ENCODE measurements around the gene DCDC2C.
A peak's percentile ranks its signal among the peaks of the same experiment; 100 is the strongest.
"Not testable (repeated sequence)": the region's sequence is repeated elsewhere in the genome, so short reads cannot be mapped to it uniquely, and the experiment has no call there.

The DCDC2C gene

GRCh38 chr2:3703236-3703756, at the start of gene DCDC2C:
TSS of gene DCDC2C (plus strand) at chr2:3703575. CDS start at chr2:3703752, 177 bp downstream.
- DNase-seq (ENCODE audit: low spot score) = no peak

DNA sequence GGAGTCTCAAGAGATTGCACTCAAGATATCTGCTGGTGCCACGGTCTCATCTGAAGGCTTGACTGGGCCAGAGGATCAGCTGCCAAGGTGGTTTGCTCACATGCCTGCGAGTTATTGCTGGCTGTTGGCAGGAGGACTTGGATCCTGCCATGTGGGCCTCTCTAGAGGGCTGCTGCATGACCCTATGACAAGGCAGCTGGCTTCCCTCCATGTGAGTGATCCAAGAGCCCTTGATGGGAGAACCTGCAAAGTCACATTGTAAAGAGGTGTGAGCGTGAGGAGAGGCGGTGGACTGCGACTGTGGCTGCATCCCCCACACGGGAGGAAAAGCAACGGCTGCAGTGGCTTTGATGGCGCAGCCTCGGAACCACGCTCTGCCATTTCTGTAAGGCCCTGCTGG, 49.4 kb upstream of the DCDC2C start:
- DNase-seq (ENCODE audit: low spot score) = no peak

DNA sequence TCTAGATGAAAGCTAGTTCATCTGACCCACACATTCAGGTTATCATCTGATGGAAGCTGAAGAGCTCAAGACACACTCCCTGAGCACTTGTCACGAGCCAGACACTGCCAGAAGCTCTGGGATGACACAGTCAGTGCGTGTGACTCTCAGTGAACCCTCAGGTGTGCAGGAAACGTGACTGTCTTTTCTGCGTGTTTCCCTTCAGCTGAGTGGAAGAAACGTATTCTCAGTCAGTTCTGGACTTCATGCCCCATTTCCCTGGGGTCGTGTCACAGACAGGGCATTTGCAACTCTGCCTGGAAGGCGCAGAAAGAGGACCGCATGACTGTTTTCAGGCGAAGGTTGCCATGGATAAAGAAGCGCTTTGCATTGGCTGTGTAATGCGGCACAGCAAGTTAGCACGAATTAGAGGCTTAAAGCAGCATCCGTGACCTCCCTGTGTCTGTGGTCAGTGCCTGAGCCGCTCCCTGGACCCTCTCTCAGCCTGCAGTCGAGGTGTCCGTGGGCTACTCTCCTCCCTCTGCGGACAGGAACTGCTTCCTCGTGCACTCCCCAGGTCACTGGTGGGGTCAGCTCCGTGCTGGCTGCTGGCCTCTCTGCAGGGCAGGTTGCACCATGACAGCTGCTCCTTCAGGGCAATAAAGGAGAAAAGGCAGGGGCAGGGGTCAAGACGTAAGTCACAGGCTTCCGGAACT, 48.7 kb upstream of the DCDC2C start:
- DNase-seq (ENCODE audit: low spot score) = no peak

DNA sequence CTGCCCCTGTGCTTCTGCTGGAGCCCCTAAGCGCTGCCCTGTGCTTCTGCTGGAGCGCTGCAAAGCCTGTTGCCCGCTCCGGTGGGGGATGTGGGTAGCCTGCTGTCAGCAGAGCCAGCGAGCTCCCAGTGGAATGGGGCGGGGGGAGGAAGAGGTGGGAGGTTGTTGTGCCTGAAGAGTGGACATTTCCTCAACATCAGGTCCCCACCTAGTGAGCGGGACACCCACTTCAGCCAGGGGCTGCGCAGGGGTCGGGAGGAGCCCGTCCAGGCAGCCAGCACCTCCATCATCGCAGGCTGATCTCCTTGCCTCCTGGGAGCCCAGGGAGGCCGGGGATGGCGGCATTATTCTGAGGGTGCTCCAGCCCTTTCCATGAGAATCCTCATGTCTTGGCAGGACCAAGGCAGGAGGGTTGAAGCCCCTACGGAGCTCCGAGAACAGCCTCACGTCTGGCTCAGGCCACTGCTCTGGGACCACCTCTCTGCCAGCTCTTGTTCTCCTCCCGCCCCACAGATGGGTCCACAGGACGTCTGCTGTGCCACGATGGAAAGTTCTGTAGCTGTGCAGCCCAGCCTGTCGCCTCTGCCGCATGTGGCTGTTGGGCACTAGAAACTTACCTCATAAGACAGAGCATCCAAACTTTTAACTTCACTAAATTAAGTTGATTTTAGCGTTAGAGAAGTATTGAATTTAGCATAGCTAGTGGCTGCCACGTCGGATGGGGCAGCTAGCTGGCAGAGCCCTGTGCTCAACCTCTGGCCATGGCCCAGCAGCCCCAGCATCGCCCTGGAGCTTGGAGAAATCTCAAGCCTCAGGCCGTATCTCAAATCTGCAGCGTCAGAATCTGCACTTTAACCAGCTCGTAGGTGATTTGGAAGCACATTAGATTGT, 47.3 kb upstream of the DCDC2C start:
- DNase-seq (ENCODE audit: low spot score) = no peak

GRCh38 chr2:3656762-3657721, 46.3 kb upstream of the DCDC2C start:
- DNase-seq (ENCODE audit: low spot score) = peak; percentile 44

- no peak for DNase-seq (ENCODE audit: low spot score)
These were observed 45.5 kb upstream of the DCDC2C start, which contains the start of gene ALLC for GRCh38 chr2:3657881-3658280. TSS of gene ALLC (plus strand) at chr2:3658200. CDS start at chr2:3671158, 12,958 bp downstream.

DNA sequence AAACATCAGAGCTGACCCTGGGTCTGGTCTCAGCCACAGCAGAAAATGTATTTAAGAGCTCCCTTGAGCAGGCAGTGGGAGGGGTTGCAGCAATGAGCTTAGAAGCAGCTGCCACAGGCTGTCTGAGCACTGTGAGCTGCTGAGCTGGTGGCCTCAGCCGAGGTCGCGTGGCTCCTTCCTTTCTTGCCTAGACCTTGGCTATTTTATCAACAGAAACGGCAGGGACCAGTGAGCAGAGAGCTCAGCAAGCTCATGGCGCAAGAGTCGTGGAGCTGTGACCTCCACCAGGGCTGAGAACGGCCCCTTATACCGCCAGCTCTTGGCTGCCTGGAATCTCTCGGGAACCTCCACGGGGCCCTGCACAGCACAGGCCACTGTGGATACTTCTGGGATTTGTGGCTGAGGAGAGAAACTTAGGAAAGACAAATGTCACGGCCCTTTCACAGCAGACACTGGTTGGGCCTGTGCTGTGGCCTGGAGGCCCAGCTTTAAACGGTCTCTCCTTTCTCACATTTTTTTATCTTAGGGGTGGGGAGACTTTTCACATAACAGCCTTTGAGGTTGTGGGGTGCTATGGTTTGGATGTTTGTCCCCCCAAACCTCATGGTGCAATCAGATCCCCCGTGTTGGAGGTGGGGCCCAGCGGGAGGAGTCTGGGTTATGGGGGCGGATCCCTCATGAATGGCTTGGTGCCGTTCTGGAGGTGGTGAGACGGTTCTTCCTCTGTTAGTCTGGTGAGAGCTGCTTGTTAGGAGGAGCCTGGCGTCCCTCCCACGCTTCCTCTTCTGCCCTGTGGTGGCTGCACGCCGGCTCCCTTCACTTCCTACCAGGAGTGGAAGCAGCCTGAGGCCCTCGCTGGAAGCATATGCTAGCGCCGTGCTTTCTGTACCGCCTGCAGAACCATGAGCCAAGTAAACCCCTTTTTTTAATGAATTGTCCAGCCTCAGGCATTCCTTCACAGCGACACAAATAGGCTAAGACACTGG, 43.6 kb upstream of the DCDC2C start:
- DNase-seq (ENCODE audit: low spot score) = no peak

DNA sequence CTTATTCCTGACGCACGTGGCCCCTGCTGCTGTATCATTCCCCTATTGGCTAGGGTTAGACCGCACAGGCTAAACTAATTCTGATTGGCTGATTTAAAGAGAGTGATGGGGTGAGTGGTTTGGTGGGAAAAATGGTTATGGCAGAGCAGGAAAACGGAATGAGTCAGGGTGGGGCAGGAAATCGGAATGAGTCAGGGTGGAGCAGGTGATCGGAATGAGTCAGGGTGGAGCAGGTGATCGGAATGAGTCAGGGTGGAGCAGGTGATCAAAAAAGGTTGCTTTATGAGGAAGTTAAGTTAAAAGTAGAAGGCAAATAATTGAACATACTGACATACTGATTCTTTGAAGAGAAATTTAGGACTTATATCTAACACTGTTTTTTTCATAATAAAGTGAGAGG, 42.7 kb upstream of the DCDC2C start:
- not testable (repeated sequence) for DNase-seq (ENCODE audit: low spot score)

DNA sequence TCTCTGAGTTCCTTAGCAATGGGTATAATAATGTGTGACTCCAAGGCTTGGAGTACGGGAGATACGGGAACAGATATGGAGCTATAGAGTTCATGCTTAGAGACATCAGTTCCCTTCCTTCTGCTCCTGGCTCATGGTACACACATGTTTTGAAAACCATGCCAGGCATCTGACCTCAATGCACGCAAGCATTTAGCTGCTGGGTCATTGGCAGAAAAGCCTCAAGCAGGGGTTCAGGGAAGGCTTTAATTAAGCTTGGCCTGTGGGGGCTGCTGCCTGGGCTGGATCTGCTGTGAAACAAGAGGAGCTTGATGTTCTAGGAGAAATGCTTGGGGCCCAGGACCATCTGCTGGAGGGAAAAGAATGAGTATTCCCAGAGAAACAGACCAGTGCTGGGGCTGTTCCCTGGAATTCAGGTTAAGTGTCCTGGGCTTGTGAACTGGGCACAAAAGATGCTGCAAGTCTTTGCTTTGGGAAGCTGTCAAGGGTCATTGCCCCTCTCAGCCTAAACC, 42.2 kb upstream of the DCDC2C start:
- DNase-seq (ENCODE audit: low spot score) = no peak

DNA sequence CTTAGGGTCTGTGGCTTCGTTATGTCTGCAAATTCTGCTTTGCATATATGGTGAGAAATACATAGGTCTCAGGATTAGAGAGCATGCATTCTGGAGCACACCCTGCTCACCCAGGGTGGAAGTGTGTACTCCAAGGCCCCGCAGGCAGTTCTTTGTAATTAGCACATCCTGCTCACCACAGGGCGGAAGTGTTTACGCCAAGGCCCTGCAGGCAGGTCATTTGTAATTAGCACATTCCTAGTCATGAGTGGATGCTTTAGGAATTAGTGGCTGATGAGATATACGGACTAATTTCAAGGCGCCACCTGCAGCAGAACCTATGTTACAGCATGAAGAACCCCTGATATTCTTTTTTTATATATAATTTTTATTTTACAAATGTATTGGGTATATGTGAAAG, 41.1 kb upstream of the DCDC2C start:
- no peak for DNase-seq (ENCODE audit: low spot score)

DNA sequence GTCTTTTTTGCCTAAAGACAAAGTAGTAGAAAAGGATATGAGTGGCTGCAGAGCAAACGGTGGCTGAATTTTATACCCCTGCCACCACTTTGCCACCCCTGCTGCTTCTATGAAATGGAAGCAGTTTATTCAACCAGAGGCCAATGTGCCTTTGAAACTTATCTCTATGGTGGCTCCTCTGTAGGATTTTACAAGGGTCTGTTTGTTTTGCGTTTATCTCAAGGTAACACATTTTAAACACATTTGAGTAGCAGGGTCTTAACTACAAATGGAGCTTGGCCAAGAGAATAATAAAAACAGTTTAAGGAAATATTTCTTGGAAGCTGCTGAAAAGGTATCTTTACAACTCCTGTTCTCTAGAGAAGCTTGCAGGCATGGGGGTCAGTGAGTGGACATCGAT, 39.3 kb upstream of the DCDC2C start:
- DNase-seq (ENCODE audit: low spot score) = no peak

- no peak for DNase-seq (ENCODE audit: low spot score)
These were observed 38.5 kb upstream of the DCDC2C start for GRCh38 chr2:3664925-3665324.

DNA sequence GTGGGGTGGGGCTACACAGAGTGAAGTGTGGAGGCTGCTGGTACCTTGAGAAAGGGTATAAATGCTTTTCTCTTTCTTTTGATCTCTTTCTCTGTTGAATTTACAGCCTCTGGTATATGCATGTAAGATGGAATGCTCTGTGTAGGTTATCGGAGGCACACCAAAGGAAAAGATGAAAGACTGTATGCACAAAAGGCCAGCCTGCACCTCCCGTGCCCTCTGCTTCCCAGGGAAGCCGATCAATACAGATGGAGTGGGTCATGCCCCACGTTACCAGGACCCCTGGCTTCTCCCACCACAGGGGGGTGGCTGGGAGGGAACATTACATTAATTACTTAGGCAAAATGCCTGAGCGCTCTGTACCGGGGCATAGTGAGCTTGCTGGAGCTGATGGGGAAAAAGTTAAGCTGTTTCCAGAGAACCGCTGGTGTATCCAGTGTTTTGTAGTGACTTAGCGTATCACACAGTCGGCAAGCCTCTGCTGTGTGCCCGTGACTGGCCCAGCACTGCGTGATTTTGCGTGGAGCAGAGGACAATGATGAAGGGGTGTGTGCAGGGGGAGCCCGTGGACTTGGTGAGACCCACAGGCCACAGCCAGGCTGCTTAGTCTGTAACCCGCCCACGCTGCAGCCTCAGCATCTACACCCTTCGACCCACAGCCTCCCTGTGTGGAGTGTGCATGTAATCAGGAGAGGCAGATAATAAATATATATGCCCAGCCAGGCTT, 37.3 kb upstream of the DCDC2C start:
- DNase-seq (ENCODE audit: low spot score) = no peak

GRCh38 chr2:3666613-3666975, 36.8 kb upstream of the DCDC2C start:
- no peak for DNase-seq (ENCODE audit: low spot score)

DNA sequence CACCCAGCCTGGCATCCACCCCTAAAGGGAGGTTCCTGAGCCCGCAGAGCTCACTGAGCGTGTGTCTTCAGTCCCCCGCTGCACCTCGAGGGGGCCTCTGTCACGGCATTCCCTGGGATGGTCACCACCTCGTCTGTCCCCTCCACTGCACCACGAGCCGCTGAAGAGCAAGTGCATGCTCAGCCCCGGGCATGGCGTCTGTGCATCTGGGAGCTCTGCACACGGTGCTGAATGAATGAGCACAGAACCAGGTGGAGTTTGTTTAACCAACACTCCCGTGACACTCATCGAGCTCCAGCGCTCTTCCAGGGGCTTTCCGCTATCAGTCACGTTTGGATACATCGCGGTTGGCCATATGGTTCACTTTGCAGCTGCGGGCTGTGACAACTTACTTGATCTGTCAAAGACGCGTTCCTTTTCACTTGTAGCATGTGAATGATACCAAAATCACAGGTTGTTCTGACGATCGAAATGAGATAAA, 36.2 kb upstream of the DCDC2C start:
- no peak for DNase-seq (ENCODE audit: low spot score)

DNA sequence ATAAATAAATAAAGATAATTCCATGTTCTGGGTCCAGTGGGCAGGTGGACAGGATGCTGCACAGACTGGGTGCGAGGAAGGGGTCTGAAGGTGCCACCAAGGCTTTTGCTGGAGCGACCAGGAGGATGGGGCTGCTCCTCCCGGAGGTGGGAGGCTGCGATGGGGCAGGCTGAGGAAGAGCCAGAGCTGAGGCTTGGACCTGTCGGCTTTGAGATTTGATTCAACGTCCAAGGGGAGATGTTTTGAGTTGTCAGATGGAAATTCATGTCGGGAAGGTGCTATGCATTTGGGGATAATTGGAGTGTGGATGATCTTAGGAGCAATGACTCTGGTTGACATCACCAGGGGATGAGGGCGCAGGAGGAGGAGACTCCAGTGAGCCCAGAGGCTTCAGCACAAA, 33.7 kb upstream of the DCDC2C start:
- no peak for DNase-seq (ENCODE audit: low spot score)

DNA sequence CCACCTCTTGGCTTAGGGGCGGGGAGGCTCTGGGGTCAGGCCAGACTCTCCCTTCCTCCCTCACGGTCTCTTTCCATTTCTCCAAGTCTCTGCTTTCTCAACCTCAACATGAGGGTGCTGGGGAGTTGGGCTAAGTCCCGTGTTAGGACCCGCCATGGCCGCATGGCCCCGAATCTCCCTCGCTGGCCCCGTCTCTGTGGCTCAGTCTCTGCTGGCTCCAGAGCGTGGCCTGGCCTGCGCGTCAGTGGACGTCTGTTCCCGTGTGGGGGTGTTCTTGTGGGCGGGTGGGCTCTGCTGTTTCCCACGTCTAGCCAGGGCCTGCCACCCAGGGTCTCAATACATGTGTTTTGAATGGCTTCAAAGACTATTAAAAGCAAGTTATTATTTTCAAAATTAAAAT, 33.0 kb upstream of the DCDC2C start:
- DNase-seq (ENCODE audit: low spot score) = no peak

- no peak for DNase-seq (ENCODE audit: low spot score)
These were observed 32.4 kb upstream of the DCDC2C start for GRCh38 chr2:3670941-3671340.

DNA sequence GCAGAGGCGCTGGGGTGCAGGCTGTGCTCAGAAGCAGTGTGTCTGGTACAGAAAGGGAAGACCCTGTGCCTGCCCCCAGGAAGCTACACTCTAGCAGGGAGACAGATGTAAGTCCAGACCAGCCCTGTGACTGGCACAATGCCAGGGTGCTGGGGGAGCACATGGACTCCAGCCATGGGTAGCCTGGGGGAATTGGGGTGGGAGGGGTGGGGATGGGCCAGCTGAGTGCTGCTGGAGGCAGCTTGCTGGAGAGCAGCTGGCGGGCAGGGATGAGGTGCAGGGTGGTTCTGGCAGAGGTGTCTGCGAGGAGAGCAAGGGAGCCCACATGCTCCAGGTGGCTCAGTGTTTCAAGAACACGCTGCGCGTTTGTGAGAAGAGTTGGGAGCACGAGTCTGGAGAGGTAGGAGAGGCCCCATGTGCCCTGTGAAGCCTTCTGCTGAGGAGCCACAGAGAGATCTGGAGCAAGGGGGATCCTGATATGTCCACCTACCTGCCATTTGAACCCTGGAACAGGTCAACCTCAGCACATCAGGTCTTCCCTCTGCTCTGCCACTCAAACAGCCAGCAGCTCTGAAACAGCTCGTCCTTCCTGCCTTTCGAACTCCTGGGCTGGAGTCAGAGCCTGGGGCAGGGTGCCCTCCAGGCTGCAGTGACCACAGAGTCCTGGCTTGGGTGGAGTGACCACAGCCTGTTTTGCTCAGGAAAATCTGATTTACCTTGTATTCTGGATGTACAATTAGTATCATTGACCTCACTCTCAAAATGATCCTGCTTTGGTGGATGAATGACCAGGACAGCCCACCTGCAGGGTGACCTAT, 30.3 kb upstream of the DCDC2C start:
- DNase-seq (ENCODE audit: low spot score) = no peak

Data from GM03348 (cell line).